Activated T-cell treated with anti-CD3 and anti-CD28 coated beads for 4 hours (primary cell): ENCODE results near the gene SRR.

Experiments
- DNase-seq: peaks from one replicate; pipeline ENCODE4 v3.0.0-alpha.2; 2020

SRR gene

GRCh38 chr17:2373179-2373578 lies 69.4 kb downstream of the SRR start:
- no peak for DNase-seq
